ENCODE results near the gene NAT10. TPM values are rescaled to one million over a fixed set of nuclear protein-coding genes. Genes with fewer than 3 reads are reported as not detected.
"Not testable (repeated sequence)": the region's sequence is repeated elsewhere in the genome, so short reads cannot be mapped to it uniquely, and the experiment has no call there.

NAT10 gene
- polyA plus RNA-seq, 3 donors = 54.7 to 62.1 (median 61.1) TPM

- no peak for DNase-seq
These were observed 60.5 kb downstream of the NAT10 start for GRCh38 chr11:34165786-34166555.

- no peak for DNase-seq
These were observed 61.6 kb downstream of the NAT10 start for GRCh38 chr11:34166806-34167740.

GRCh38 chr11:34167961-34168360, 62.5 kb downstream of the NAT10 start:
- no peak for DNase-seq

- no peak for DNase-seq
These were observed 63.4 kb downstream of the NAT10 start for GRCh38 chr11:34168642-34169420.

- DNase-seq = no peak
These were observed 64.3 kb downstream of the NAT10 start for GRCh38 chr11:34169686-34170085.

- no peak for DNase-seq
These were observed 67.6 kb downstream of the NAT10 start for GRCh38 chr11:34173050-34173449.

GRCh38 chr11:34174412-34175041, 69.1 kb downstream of the NAT10 start:
- peak; percentile 70 for DNase-seq

- DNase-seq = no peak
These were observed 70.0 kb downstream of the NAT10 start for GRCh38 chr11:34175284-34176019.

- DNase-seq = no peak
These were observed 71.4 kb downstream of the NAT10 start for GRCh38 chr11:34176751-34177209.

- no peak for DNase-seq
These were observed 72.9 kb downstream of the NAT10 start for GRCh38 chr11:34178209-34178821.

GRCh38 chr11:34179026-34179675, 73.7 kb downstream of the NAT10 start:
- no peak for DNase-seq

- no peak for DNase-seq
These were observed 74.8 kb downstream of the NAT10 start for GRCh38 chr11:34180040-34180813.

- not testable (repeated sequence) for DNase-seq
These were observed 75.4 kb downstream of the NAT10 start for GRCh38 chr11:34180814-34181165.

- DNase-seq = no peak
These were observed 75.8 kb downstream of the NAT10 start for GRCh38 chr11:34181251-34181650.

GRCh38 chr11:34181856-34182405, 76.5 kb downstream of the NAT10 start:
- no peak for DNase-seq

GRCh38 chr11:34182425-34182824, 77.0 kb downstream of the NAT10 start:
- no peak for DNase-seq

GRCh38 chr11:34182921-34183685, 77.7 kb downstream of the NAT10 start:
- DNase-seq = no peak

GRCh38 chr11:34183848-34184391, 78.5 kb downstream of the NAT10 start:
- no peak for DNase-seq

Measured in renal pelvis (tissue), 4 donors.